ENCODE data around the gene DDX27. TPM values are rescaled to one million over a fixed set of nuclear protein-coding genes. Genes with fewer than 3 reads are reported as not detected.
"Not testable (repeated sequence)": the region's sequence is repeated elsewhere in the genome, so short reads cannot be mapped to it uniquely, and the experiment has no call there.

Gene DDX27
- total RNA-seq, 2 donors from 2014 or later: 17.7 to 20.1 TPM

DNA sequence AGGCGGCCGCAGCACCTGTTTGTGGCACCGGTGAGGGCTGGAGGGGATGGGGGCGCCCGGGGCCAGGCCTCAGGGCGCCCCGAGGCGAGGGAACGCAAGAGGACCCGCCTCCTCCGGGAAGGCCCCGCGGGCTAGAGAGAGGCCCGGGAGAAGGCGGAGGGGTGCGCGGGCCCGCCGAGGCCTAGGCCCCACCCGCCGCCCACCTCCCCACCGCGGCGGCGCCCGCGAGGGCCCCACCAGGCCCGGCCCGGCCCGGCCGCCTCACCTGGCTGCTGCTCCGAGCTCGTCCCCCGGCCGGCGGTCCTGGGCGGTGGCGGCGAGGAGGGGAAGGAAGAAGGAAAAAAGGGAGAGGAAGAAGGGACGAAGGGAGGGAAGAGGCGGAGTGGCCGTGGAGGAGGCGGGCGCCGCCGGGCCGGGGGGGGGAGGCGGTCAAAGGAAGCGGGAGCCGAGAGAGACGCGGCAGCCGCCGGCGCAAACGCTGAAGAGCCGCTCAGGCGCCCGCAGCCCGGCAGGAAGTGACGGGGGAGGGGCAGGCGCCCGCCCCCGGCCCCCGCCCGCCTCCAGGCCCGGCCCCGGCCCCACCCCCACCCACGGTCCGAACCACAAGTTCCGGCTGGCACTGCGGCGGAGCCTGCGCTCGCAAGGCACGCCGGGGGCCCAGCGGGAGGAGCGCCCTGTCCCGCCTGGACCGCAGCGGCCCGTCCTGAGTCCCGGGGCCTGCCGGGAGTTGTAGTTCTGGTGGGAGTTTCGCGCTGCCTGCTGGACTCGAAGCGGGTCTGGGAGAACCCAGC lies 31.2 kb upstream of the DDX27 start, which contains the start of gene STAU1:
TSS of gene STAU1 (minus strand) at position 484 of the 791 bp plus-strand sequence. CDS start 22,133 bp downstream, outside the sequence.
- intact Hi-C loops (cut with DNase I): loop anchor here in 1 of 2 donors (10.0 kb wide), 1 partner anchor 53 kb away; no protein-coding TSS in a partner anchor
- DNase-seq (ENCODE audit: low spot score): peak; percentile 98

DNA sequence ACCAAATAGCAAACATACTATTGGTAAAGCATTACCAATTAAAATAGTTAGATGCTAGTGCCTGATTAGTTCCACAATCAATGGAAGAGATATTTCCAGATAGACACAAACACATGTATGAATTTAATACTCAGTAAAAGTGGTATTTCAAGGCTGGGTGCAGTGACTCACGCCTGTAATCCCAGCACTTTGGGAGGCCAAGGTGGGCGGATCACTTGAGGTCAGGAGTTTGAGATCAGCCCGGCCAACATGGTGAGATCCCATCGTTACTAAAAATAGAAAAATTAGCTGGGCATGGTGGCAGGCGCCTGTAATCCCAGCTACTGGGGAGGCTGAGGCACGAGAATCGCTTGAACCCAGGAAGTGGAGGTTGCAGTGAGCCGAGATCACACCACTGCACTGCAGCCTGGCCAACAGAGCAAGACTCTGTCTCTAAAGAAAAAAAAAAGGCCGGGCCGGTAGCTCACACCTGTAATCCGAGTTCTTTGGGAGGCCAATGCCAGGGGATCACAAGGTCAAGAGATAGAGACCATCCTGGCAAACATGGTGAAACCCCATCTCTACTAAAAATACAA lies 26.2 kb upstream of the DDX27 start:
- intact Hi-C loops (cut with DNase I); DNase-seq (ENCODE audit: low spot score): not testable (repeated sequence)

DNA sequence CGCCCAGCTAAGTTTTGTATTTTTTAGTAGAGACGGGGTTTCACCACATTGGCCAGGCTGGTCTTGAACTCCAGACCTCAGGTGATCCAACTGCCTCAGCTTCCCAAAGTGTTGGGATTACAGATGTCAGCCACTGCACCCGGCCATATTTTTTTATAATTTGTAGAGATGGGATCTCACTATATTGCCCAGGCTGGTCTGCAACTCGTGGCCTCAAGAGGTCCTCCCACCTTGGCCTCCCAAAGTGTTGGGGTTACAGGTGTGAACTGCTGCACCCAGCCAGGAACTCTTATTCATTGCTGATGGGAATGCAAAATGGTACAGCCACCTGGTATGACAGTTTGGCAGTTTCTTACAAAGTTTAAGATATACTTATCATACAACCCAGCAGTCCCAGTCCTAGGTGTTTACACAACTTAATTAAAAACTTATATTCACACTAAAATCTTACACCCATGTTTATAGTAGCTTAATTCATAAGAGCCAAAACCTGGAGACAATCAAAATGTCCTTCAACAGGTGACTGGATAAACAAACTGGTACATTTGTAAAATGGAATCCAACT lies 19.4 kb upstream of the DDX27 start:
- intact Hi-C loops (cut with DNase I): no loop called here
- no peak for DNase-seq (ENCODE audit: low spot score)

DNA sequence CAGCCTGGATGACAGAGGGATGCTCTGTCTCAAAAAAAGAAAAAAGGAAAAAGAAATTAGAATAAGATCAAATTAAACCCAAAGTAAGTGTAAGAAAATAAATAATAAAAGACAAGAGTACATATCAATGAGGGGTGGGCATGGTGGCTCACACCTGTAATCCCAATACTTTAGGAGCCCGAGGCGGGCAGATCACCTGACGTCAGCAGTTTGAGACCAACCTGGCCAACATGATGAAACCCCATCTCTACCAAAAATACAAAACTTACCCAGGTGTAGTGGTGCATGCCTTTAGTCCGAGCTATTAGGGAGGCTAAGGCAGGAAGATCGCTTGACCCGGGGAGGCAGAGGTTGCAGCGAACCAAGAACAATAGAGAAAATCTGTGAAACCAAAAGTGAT lies 16.2 kb upstream of the DDX27 start:
- intact Hi-C loops (cut with DNase I): no loop called here
- DNase-seq (ENCODE audit: low spot score): peak; percentile 35

DNA sequence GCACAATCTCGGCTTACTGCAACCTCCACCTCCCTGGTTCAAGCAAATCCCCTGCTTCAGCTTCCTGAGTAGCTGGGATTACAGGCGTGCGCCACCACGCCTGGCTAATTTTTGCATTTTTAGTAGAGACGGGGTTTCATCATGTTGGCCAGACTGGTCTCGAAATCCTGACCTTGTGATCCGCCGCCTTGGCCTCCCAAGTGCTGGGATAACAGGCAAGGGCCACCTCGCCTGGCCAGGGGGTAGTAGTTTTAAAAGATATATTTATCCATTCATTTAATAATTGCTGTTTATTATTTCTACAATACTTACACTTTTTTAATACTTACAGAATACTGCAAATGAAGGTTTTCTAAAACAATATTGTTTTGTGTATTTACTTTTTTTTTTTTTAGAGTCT lies 15.5 kb upstream of the DDX27 start:
- DNase-seq (ENCODE audit: low spot score): no peak
- intact Hi-C loops (cut with DNase I): no loop called here

DNA sequence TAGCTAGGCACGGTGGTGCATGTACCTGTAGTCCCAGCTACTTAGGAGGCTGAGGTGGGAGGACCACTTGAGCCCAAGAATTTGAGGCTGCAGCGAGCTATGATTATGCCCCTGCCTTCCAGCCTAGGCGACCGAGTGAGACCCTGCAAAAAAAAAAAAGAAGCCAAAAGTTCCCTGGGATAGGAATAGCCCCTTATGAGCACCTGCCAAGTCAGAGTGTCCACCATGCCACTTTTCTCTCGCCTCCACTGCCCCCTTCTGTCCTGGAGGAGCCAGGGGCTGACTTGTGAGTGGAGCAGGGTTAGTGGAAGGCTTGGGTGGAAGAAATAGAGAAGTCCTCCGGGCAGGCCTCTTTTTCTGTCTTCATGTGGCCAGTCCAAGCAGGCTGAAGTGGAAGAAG lies 12.1 kb upstream of the DDX27 start:
- DNase-seq (ENCODE audit: low spot score): no peak
- intact Hi-C loops (cut with DNase I): no loop called here

DNA sequence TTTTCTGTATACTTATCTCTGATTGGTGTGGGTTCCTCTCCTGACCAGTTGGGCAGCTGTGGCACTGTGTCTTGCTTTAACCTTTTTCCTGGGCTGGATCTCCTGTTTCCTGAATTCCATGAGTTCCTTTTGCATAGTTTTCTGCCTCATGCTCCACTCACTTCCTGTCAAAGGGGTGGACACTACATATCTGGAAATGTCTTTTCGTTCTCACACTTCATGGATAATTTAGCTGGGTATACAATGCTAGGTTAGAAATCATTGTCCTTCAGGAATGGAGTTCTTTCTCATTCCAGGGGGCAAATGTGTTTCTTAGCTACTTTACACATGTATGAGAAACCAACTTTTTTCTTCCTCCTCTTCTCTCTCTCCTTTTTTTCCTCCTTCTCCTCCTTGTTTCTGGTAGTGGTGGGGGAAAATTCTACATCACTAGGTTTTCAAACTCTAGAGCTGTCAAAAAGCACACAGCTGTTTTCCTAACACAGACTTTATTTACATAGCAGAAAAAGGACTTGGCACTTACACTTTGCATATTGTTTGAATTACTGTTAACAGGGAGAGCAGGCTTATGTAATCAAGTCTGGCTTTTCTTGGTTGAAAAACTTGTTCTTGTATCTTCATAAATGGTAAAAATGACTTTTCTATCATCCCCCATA lies 9.0 kb upstream of the DDX27 start:
- peak; percentile 15 for DNase-seq (ENCODE audit: low spot score)
- intact Hi-C loops (cut with DNase I): loop anchor here in 1 of 2 donors (10.0 kb wide), 1 partner anchor 75 kb away; no protein-coding TSS in a partner anchor

DNA sequence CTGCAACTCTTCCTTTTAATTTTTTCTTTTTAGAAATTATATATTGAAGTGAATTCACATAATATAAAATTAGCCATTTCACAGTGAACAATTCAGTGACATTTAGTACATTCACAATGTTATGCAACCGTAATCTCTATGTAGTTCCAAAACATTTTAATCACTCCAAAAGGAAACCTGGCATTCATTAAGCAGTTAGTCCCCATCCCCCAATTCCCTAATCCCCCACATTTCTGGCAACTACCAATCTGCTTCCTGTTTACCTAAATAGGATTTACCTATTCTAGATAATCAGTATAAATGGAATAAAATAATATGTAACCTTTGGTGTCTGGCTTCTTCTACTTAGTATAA lies 8.5 kb upstream of the DDX27 start:
- no peak for DNase-seq (ENCODE audit: low spot score)
- intact Hi-C loops (cut with DNase I): loop anchor here in 1 of 2 donors (10.0 kb wide), 1 partner anchor 76 kb away; no protein-coding TSS in a partner anchor

DNA sequence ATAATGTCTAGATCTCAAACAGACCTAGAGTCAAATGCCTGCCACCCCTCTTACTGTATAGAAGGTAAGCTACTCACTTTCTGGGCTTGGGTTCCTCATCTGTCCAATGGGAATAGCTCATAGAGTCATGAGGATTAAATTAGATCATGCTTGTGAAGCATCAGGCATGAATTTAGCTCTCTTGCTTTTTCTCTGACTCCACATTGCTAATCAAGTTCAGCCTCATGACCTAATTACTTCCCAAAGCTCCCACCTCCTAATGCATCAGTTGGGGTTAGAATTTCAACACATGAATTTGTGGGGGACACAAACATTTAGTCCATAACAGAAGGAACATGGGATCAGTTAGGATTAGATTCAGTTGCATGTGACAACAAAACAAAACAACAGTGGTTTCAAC lies 4.6 kb upstream of the DDX27 start:
- intact Hi-C loops (cut with DNase I): loop anchor here in 1 of 2 donors (10.0 kb wide), 1 partner anchor 80 kb away; no protein-coding TSS in a partner anchor
- no peak for DNase-seq (ENCODE audit: low spot score)

DNA sequence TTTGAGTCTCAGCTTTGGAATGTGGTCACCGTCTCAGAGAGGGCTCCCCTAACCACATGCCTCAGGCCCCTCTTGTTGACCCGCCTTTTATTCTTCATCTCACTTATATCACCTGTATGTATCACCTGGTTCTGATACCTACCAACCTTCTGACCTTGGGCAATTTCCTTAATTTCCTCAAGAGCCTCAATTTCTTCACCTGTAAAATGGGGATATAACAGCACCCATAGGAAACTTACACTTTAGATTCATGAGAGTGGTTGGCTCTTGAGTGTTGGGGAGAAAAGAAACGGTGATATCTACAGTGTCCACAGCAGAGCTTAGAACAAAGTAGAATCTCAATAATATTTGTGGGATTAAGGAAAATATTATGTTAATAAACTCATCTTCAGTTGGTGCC lies 4.0 kb upstream of the DDX27 start:
- intact Hi-C loops (cut with DNase I): loop anchor here (5.0 to 10.0 kb wide), 2 partner anchors 80 to 83 kb away; no protein-coding TSS in a partner anchor
- no peak for DNase-seq (ENCODE audit: low spot score)

DNA sequence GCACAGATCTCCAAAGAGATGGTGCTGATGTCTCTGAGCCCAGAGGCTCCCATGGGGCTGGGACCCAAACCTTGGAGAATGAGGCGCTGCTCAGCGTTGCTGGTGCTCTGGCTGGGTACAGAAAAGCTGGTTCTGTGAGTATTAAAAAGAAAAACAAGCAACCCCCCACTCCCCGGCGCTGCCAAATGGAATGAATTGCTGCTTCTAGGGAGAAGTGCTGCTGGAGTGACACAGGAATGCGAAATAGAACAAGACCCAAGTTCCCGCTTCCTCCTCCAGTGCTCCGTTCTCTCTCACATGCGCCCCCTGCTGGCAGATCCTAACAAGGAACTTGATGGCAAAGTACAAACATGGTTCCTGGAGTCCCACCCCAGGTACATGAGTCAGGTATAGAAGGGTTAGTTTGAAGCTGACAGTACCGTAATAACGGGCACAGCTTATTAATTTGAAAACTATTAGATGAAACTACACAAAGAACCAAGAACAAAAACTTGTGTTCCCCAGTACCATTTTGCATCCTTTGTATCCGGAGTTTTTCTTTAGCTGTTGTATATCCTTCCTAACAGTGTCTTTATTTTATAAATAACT lies 2.1 kb upstream of the DDX27 start:
- peak; percentile 97 for DNase-seq (ENCODE audit: low spot score)
- intact Hi-C loops (cut with DNase I): loop anchor here (5.0 to 10.0 kb wide), 2 partner anchors 82 to 85 kb away; no protein-coding TSS in a partner anchor

DNA sequence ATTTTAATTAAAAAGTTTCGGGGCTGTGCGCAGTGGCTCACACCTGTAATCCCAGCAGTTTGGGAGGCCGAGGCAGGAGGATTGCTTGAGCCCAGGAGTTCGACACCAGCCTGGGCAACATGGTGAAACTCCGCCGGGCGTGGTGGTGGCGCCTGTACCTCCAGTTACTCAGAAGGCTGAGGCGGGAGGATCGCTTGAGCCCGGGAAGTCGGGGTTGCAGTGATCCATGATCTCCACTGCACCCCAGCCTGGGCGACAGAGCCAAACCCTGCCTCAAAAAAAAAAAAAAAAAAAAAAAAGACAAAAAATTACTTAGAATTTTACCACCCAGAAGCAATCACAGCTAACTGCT lies 501 bp upstream of the DDX27 start:
- intact Hi-C loops (cut with DNase I): loop anchor here (5.0 to 10.0 kb wide), 2 partner anchors 84 to 86 kb away; no protein-coding TSS in a partner anchor
- DNase-seq (ENCODE audit: low spot score): not testable (repeated sequence)

DNA sequence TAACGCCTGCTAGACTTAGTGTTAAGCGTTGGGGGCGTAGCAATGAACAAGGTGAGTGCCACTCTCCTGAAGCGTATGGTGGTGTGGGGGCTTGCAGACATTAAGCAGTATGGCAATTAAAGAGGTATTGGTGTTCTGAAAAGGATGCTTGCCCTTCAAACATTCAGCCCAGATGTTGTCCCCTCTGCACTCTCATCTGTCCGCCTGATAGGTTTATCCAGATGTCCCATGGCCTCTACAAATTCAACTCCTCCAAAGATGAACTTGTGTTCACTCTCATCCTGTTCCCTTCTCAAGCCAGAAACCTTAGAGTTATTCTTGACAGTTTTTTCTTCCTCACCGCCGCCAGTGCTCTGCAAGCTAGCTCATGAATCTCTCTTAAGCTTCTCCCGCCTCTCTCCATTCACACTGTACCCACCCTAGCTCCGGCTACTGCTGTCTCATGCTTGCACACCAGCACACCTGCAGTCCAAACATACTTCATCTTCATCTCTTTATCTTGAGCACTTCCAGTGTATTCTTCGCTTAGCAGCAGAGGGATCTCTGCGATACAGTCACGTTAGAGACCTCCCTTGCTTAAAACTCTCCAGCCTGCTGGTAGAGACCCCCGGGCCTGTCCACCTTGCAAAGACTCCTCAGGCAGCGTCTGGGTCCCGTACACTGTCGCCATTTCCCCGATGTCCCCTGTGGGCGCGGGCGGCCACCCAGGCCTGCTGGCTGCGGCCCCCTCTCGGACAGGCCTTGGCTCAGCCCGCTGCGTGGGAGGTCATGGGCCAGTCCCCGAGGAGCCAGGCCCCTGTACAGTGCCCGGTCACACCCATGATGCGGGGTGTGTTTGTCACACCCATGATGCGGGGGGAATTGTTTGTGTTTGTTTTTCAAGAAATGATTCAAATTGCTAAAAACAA lies 962 bp downstream of the DDX27 start:
- DNase-seq (ENCODE audit: low spot score): peak; percentile 68
- intact Hi-C loops (cut with DNase I): loop anchor here (5.0 to 10.0 kb wide), 2 partner anchors 85 to 88 kb away; no protein-coding TSS in a partner anchor

DNA sequence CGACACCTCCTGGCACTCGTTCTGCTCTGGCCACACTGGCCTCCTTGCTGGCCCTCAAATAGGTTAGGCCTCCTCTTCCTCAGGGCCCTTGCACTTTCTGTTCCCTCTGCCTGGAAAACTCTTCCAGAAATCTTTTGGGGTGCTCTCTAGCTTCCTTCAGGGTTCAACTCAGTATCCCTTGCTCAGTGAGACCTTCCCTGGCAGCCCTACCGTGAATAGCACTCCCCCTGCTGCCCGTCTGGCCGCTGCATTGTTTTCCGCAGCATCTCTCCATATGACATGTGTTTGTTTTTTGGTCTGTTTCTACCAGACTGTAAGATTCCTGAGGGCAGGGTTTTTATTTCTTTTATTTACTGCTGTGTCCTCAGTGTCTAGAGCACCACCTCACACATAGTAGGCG lies 6.7 kb downstream of the DDX27 start:
- intact Hi-C loops (cut with DNase I): no loop called here
- peak; percentile 37 for DNase-seq (ENCODE audit: low spot score)

DNA sequence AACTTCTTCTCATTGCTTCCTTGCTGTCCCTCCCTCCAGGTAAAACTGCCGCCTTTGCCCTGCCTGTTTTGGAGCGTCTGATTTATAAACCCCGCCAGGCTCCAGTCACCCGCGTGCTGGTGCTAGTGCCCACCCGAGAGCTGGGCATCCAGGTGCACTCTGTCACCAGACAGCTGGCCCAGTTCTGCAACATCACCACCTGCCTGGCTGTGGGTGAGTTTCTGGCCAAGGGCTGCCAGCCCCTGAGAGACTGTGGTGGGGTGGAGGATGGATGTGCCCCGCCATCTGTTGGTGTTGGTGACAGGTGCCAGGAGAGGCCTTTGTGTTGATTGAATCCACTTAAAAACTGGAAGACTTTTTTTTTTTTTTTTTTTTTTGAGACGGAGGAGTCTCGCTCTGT lies 9.5 kb downstream of the DDX27 start:
- intact Hi-C loops (cut with DNase I): no loop called here
- DNase-seq (ENCODE audit: low spot score): no peak

DNA sequence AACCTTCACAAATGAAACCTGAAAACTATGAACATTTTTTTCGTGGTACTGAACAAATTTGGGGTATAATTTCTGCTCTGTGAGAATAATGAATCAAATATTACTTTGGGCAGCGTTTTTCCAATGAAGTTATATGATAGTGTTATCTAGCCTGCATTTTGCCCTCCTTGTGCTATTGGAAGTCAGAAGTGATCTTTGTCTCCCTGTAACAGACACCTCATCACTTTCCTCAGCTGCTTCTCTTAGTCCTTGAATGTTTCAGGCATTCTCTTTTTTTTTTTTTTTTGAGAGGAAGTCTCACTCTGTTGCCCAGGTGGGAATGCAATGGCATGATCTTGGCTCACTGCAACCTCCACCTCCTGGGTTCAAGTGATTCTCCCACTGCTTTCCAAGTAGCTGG lies 10.2 kb downstream of the DDX27 start:
- intact Hi-C loops (cut with DNase I): no loop called here
- DNase-seq (ENCODE audit: low spot score): no peak

DNA sequence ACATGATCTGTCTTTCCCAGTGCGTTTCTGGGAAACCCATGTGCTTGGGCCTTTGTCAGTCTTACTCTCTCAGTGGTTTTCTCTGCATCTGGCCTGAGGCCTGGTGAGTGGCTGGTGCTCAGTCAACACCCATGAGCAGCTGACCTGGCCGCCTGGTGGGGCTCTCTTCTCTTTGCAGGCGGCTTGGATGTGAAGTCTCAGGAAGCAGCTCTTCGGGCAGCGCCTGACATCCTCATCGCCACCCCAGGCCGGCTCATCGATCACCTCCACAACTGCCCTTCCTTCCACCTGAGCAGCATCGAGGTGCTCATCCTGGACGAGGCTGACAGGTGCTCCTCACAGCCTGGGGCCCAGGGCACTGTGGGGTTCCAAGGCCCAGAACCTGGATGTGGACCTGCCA lies 10.8 kb downstream of the DDX27 start:
- peak; percentile 51 for DNase-seq (ENCODE audit: low spot score)
- intact Hi-C loops (cut with DNase I): no loop called here

DNA sequence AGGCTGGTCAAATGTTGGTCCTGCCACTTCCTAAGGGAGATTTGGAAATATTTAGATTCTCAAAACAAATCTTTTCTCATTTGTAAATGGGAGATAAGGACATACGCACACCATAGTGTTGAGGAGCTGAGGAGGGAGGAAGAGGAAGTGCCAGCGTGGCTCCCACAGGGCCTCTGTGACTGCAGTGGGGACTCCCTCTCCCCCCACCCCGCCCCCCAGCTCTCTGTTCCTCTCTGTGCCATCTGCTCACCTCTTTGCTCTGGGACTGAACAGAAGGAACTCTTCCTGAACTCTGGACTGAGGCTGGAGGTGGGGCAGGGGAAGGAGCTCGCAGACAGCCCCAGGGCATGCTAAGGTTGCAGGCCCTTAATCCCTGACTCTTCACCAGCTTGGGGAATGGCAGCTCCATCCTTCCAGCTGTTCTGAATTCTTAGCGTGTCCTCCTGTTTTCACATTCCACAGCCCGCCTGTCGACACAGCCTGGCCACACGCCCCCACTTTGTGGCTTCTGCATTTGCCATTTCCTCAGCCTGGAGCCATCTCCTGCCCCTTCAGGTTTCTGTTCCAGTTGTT lies 11.4 kb downstream of the DDX27 start:
- intact Hi-C loops (cut with DNase I): no loop called here

More for the DNA sequence above, 11.4 kb downstream of the DDX27 start:
- no peak for DNase-seq (ENCODE audit: low spot score)
